Measurements from ENCODE around the gene NMBR.

GRCh38 chr6:142048593-142048980, 98.3 kb downstream of the NMBR start:
- TF ChIP-seq ZNF70 (CRISPR knock-in tag; IDR thresholded peaks at IDR 0.05) (no peak), CSRNP3 (CRISPR knock-in tag; IDR thresholded peaks at IDR 0.05) (no peak), ZNF565 (CRISPR knock-in tag; conservative IDR thresholded peaks at IDR 0.05; ENCODE audit: low read depth) (no peak), PPARA (CRISPR knock-in tag; IDR thresholded peaks at IDR 0.05; ENCODE audit: borderline replicate concordance) (no peak), RARB (CRISPR knock-in tag; IDR thresholded peaks at IDR 0.05) (no peak), CREB5 (CRISPR knock-in tag; IDR thresholded peaks at IDR 0.05; ENCODE audit: low read depth) (no peak), ZNF8 (CRISPR knock-in tag; IDR thresholded peaks at IDR 0.05) (no peak), ARNTL (CRISPR knock-in tag; IDR thresholded peaks at IDR 0.05; ENCODE audit: borderline replicate concordance, low read depth) (no peak), TOX (CRISPR knock-in tag; IDR thresholded peaks at IDR 0.05; ENCODE audit: borderline replicate concordance) (no peak)
- TF ChIP-seq, protein P1, sequence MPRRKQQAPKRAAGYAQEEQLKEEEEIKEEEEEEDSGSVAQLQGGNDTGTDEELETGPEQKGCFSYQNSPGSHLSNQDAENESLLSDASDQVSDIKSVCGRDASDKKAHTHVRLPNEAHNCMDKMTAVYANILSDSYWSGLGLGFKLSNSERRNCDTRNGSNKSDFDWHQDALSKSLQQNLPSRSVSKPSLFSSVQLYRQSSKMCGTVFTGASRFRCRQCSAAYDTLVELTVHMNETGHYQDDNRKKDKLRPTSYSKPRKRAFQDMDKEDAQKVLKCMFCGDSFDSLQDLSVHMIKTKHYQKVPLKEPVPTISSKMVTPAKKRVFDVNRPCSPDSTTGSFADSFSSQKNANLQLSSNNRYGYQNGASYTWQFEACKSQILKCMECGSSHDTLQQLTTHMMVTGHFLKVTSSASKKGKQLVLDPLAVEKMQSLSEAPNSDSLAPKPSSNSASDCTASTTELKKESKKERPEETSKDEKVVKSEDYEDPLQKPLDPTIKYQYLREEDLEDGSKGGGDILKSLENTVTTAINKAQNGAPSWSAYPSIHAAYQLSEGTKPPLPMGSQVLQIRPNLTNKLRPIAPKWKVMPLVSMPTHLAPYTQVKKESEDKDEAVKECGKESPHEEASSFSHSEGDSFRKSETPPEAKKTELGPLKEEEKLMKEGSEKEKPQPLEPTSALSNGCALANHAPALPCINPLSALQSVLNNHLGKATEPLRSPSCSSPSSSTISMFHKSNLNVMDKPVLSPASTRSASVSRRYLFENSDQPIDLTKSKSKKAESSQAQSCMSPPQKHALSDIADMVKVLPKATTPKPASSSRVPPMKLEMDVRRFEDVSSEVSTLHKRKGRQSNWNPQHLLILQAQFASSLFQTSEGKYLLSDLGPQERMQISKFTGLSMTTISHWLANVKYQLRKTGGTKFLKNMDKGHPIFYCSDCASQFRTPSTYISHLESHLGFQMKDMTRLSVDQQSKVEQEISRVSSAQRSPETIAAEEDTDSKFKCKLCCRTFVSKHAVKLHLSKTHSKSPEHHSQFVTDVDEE (CRISPR knock-in tag; IDR thresholded peaks at IDR 0.05): no peak
